ENCODE data around the gene FRAS1.

FRAS1 gene

GRCh38 chr4:78379991-78380729 lies 323.0 kb downstream of the FRAS1 start:
- no peak for DNase-seq

GRCh38 chr4:78386679-78387078 lies 329.6 kb downstream of the FRAS1 start:
- no peak for DNase-seq

DNA sequence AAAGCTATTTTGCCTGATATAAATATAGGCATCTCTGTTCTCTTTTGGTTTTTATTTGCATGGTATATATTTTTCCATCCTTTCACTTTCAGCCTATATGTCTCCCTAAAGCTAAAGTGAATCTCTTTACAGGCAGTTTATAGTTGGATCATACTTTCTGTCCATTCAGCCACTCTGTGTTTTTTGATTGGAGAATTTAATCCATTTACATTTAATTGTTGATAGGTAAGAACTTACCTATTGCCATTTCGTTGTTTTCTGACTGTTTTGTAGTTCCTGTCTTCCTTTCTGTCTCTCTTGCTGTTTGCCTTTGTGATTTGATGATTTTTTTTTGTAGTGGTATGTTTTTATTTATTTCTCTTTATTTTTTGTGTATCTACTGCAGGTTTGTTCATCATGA lies 338.5 kb downstream of the FRAS1 start:
- no peak for DNase-seq

DNA sequence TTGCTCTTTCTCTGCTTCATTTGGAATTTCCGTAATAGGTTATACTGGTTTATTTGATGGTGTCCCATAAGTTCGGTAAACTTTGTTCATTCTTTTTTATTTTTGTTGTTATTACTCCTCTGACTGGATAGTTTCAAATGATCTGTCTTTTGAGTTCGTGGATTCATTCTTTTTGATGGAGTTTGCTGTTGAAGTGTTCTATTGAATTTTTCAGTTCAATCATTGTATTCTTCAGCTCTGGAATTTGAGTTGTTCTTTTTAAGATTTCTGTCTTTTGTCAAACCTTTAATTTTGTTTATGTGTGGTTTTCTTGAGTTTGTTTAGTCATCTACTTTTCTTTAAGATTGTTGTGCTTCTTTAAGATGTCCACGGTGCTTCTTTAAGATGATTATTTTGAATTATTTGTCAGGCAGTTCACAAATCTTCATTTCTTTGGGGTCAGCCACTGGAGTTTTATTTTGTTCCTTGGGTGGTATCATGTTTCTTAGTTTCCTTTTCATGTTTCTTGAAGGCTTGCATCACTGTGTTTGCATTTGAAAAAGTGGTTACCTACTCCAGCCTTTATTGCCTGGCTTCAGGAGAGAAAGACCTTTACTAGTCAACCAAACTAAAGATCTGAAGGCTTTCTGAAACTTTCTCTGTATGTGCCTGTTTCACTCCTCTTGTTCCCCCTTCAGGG lies 339.6 kb downstream of the FRAS1 start:
- DNase-seq, result no peak

DNA sequence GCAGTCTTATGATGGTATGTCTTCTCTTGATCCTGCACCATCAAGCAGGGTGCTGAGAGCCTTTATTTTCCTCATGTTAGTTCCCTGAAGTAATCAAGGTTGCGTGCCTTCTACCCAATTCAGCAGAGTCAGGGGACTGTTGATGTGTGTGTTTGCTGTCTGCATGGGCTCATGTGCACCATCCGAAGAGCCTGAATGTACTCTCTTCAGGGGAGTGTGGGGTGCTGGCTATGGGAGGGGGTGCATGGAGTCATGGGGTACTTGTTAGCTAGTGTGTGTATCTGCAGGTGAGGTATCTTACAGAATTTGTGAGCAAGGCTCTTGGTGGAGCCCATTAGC lies 340.1 kb downstream of the FRAS1 start:
- no peak for DNase-seq

DNA sequence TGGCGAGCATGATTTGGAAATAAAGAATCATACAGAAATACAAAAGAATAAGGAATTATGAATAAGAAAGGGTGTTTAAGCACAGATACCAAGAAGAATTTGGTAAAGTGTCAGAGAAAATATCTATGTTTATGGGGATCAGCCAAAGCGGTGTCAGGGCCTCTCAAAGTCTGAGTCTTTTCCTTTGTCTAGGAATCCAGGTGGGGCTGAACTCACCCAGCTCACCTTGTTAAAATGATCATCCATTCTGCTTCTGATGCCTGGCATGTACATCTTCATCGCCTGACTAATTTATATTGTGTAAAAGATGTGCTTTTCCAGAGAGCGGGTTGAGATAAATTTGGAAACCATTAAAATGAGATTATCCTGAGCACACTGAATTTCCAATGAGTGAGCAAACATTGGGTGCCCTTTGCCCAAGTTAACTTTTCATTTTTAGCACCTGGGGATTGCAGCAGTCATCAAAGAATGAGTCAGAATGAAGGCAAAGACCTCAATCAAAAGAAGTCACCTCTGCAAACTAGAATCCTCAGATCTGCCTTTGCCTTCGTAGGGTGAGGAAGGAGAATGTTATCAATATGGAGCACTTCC lies 352.6 kb downstream of the FRAS1 start:
- DNase-seq, result no peak

DNA sequence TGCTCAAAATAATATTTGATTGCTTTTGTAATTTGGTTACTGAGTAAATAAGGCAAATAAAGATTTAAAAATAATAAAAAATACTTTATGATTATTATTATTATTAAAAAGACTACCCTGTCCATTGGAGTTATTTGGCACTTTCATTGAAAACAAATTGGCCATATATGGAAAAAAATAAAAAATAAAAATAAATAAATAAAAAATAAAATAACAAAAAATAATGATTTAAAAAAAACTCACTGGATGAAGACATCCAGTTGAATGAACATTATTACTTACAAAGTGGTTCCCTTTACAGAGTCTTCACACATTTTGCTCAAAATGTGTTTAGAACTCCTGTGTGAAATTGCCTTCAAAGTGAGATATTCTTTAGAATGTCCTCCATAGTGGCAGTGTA lies 353.1 kb downstream of the FRAS1 start:
- DNase-seq, result no peak

GRCh38 chr4:78410676-78411075 lies 353.6 kb downstream of the FRAS1 start:
- no peak for DNase-seq

- no peak for DNase-seq
These were observed 357.0 kb downstream of the FRAS1 start for GRCh38 chr4:78414116-78414515.

DNA sequence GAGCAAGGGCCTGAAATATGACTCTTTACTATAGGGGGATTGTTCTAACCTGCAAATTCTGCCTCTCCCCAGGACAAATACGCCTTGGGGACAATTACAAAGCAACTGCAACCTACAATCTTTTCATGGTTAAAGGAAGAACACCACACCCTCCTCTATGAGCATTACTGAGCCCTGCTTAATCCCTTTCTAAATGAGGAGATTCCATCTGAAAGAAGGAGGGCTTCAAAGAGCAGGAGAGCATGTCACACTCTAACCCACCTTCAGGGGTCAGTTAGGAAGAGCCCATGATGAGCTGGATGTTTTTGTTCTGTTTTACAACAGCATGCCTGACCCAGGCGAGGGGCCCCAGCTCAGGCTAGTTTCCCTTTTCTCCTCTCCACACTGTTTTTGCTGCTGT lies 360.5 kb downstream of the FRAS1 start:
- no peak for DNase-seq

GRCh38 chr4:78418406-78418805 lies 361.3 kb downstream of the FRAS1 start:
- no peak for DNase-seq

- DNase-seq, result no peak
These were observed 366.7 kb downstream of the FRAS1 start for GRCh38 chr4:78423790-78424189.

DNA sequence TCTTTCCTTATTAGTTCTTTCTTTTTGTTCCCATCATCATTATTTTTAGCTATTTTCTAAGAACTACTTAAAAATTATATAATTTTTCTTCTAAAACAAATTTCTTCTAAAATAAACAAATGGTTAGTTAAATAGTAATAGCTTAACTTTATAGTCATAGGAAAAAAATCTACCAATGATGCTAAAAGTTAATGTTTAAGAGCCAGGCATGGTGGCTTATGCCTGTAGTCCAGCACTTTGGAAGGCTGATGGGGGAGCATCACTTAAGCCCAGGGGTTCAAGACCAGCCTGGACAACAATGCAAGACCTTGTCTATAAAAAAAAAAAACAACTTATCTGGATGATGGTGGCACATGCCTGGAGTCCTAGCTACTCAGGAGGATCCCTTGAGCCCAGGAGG lies 367.3 kb downstream of the FRAS1 start:
- DNase-seq, result no peak

GRCh38 chr4:78426972-78427371 lies 369.8 kb downstream of the FRAS1 start:
- no peak for DNase-seq

GRCh38 chr4:78428996-78429395 lies 371.9 kb downstream of the FRAS1 start:
- DNase-seq, result no peak

DNA sequence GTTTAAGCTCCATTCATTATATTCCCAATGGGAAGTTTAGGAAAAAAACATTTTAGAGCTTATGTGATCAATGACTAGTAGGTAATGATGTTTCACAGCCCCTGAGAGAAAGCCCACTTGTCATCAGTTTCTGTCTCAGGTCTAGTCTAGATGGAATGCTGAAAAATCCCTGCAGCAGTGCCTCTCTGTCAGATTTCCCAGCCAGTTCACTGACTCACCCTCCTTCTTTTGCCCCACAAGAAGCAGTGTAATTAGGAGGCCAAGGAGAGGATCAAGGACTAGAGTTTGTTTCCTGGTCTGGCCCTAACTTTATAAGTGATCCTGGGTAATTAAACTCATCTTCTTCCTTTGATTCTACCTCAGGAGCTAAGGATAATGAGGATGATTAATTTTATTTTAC lies 375.8 kb downstream of the FRAS1 start:
- no peak for DNase-seq

DNA sequence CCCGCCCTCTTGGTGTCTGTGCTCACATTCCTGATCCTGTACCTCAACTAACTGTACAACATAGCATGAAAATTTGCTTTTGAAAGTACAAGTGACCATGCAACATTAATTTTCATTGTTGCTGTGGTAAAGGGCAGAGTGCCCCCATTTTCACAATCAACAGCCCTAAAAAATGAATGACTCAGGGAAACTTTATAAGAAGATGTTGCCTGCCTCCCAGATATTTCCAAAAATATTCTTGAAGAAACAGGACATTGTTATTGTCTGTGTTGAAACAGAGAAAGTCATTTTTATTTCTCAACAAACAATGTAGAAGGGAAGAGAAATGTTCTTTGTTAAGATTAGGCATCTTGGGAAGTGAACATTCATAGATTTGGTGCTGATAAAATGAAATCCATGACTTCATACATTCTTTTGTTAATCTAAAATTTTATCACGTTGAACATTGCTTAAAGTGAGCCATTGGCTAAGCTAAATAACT lies 380.5 kb downstream of the FRAS1 start:
- DNase-seq, result no peak

DNA sequence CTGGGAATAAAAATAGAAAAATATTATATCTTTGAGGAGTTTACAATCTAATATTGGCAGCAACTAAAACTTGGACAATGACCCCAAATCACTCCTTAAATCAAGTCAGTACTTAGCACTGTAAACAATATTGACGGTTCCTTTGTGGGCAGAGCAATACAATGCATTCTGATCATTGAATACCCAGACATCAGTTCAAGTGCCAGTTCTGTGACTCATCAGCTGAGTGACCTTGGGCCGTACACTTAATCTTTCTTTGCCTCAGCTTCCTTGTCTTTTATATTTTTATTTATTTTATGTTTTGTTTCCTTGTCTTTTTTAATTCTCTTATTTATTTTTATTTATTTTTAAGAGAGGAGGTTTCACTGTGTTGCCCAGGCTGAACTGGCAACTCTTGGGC lies 382.2 kb downstream of the FRAS1 start:
- no peak for DNase-seq

DNA sequence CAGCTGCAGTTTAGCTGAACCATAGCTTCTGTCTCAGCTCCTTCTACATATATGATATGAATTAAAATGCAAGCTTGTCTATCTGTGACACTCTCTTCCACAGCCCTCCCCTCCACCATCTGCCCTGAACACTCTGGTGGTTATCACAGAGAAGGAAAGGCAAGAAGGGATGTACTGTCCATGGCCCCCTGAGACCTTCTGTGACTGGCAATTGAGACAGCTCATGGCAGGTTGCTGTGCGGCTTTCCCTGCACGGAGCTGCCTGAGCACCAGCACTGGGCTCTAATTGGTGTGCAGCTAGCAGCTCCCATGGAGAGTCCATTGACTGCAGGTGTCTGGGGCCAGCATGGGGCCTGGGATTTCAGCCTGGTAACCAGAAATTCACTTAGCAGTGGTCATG lies 384.6 kb downstream of the FRAS1 start:
- no peak for DNase-seq

DNA sequence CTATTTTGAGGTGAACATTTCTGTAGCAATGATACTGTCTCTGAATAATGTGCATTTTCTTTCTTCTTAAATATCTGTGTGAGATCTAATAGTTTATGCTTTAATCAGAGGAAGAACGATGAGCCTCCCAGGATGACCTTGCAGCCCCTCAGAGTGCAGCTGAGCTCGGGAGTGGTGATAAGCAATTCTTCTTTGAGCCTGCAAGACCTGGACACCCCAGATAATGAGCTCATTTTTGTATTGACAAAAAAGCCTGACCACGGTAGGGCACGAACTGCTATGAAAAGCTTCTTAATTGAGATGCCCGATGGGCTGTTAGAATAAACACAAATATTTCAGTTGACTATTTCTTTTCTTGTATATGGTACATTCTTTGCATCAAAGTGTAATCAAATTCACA lies 389.5 kb downstream of the FRAS1 start:
- DNase-seq, result no peak

DNA sequence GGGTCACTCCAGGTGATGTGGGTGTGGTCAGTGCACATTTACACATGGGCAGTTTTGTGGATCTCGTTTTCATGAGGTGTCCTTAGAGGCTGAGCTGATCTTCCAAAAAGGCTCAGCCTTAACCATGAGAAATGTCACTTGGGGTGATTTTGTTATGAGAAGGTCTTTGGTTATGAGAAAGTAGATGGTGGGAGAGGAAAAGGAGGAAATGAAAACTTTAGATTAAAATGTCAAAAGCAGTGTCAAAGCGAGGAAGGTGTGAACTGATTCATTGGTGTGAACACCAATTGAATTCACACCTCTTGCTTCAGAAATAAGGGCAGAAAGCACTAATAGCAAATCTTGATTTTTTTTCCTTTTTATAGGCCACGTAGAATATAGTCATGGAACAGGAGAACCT lies 394.3 kb downstream of the FRAS1 start:
- DNase-seq, result no peak

DNA sequence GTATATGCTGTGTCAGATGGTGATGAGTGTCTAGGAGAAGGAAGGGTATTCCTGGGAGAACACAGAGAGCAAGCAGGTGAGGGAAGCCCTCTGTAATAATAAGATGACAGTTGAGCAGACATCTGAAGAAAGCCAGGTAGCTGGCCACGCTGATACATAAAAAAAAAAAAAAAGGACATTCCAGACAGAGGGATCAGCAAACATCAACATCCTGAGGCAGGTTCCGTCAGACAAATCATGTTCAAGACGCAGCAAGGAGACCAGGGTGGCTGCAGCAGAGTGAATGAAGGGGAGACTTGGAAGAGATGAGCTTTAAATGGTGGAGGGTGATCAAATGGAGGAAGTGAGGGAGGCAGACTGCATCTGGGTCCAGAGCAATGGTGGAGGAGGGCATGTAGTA lies 396.9 kb downstream of the FRAS1 start:
- no peak for DNase-seq

- no peak for DNase-seq
These were observed 400.6 kb downstream of the FRAS1 start for GRCh38 chr4:78457751-78458150.

- DNase-seq, result no peak
These were observed 402.2 kb downstream of the FRAS1 start for GRCh38 chr4:78459327-78459726.

- DNase-seq, result no peak
These were observed 403.2 kb downstream of the FRAS1 start for GRCh38 chr4:78460368-78460767.

Data from SHP77 (cell line).